GF-D8 (cell line): Measurements from ENCODE around the gene ADD2.
"Not testable (repeated sequence)": the region's sequence is repeated elsewhere in the genome, so short reads cannot be mapped to it uniquely, and the experiment has no call there.

Experiments used
- DNase-seq: peaks from one replicate; lab custom pipeline; 2025; lab: John Stamatoyannopoulos, UW

The ADD2 gene

DNA sequence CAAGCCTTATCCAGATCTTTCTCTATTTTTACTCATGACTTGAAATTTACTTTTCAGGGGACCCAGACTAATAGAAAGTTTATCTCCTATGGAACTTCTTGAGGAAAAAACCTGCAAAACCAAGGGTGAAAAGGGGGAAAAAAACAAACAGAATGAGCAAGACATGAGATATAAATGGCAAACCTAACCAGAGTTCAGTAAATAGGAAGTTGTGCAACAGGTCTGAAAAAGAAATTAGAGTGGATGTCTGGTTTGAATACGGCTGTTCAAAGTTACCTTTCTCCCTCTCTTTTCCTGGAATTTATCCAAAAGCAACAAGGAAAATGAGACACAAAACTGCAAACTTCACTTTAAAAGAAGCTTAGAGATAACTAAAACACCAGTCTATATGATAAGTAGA, 135.6 kb downstream of the ADD2 start:
- no peak for DNase-seq

DNA sequence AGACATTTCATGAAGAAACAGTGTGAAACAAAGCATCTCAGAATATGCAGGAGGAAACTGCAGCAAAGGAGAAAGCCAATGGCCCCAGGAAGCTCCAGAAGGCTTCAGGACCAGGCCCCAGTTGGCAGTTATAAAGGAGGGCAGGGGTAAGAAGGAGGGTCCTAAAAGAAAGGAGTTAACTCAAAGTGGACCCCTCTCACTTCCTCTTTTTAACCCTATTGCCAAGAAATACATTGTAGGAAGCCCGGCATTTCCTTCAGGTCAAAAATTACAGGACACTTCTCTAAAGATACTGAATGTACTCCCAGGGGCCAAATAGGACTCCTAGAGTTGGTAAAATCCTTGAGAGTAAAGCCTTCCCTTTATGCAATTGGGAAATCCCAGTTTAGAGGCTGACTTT, 137.2 kb downstream of the ADD2 start:
- no peak for DNase-seq

DNA sequence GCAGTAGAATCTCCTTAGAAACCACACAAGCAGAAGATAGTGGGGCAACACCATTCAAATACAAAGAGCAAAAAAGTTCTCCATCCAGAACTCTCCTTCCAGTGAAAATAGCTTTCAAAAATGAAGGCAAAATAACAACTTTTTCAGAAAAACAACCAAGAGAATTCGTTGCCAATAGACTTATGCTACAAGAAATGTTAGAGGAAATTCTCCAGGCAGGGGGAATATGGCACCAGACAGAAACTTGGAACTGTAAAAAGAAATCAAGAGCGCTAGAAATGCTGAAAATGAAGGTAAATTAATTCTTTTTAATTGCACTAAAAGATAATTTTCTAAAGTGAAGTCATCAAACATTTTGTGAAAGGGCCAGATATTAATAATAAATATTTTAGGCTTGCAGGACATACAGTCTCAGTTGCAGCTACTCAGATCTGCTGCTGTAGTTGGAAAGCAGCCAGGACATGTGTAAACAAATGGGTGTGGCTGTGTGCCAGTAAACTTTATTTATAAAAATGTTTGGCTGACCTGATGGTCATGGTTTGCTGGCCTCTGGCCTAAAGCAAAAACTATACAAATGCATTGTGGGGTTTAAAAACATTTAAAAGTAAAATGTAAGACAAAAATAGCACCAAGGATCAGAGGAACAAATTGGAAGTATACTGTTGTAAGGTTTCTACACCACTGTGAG, 140.6 kb downstream of the ADD2 start:
- DNase-seq = no peak

DNA sequence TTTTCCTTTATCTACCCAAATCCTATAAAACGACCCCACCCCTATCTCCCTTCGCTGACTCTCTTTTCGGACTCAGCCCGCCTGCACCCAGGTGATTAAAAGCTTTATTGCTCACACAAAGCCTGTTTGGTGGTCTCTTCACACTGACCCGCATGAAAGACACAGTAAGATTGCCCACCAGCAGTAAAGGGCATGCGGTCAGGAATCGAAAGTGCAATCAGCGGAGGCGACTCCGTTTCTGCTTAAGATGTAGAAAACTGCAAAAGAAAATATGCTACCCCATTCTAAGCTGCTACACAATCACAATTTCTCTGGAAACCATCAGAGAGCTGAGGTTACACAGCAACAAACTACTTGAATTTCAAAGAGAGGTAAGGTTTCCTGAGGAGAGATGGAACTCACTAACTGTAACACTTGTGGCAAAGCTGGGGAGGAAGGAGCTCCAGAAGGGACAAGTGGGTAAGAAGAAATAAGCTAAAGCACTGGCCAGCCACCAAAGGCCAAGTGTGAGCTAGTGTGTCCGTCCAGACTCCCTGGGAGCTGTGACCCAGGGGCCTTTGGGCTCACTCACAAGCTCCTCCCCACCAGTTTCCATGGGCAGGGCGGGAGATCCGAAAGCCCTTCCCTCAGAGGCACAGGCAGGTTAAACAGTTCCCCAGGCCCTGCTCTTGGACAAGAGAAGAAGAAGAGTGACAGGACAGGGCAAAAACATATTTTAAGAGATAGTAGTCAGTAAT, 141.6 kb downstream of the ADD2 start:
- DNase-seq = no peak

DNA sequence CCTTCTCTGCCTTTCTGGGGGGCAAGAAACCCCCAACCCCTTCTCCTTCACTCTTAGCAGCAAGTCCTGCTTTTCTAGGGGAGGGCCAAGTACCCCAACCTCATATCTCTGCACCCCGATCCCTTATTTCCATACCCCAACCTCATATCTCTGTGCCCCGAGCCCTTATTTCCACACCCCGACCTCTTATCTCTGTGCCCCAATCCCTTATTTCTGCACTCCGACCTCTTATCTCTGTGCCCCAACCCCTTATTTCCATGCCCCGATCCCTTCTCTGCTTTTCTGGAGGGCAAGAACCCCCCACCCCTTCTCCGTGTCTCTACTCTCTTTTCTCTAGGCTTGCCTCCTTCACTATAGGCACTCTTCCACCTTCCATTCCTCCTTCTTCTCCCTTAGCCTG, 146.5 kb downstream of the ADD2 start:
- DNase-seq = not testable (repeated sequence)

DNA sequence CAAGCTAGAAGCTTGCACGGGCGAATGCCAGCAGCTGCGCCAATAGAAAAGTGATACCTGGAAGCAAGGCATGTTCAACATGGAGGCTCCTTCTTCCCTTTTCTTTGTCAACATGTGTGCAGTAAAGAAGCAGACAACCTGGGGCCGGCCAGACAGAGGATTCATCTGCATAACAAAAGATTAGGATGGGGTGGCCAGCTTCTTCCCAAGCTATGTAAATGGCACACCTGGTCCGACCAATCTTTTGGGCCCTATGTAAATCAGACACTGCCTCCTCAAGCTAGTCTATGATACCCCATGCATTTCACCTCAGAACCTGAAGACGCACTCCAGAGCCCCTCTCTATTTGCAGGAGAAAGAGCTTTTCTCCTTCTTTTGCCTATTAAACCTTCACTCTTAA, 148.0 kb downstream of the ADD2 start:
- no peak for DNase-seq

DNA sequence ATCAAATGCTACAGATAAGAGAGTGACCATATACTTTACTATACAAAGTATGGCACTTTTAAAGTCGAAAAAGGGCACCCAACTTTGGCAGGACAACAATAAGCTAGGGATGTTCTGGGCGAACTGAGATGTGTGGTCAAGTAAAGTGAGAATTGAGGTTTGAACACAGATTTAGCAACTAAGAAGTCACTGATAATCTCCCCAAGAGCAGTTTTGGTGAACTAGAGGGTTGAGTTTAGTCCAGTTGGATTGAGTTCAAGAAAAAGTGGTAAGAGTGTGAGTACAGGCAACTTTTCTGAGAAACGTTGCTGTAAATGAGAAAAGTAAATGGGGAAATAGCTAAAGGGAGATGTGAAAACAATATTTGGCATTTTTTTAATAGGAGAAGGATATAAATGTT, 148.8 kb downstream of the ADD2 start:
- no peak for DNase-seq

DNA sequence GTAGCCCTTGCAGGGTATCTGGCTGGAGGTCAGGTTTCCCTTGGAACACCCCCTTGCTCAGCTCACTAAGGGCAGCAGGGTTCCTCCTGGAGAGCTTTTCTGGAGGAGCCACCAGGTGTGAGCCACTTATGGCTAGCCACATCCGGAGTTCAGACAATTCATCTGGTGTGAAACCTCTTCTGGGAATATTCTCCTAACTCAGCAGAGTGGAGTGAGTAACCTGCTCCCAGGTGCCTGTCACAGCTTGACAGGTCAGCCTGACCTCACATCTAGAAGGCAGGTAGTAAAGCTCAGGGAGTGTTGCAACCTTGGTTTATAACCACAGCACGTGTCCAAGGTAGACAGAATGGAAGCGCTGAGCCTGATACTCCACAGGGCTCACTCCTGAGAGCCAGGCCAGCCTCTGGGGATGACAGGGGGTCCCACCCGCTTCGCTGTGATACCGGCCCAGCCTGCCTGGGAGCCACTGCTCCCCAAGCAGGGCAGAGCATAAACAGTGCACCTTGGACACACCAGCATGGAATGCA, 151.8 kb downstream of the ADD2 start:
- no peak for DNase-seq

DNA sequence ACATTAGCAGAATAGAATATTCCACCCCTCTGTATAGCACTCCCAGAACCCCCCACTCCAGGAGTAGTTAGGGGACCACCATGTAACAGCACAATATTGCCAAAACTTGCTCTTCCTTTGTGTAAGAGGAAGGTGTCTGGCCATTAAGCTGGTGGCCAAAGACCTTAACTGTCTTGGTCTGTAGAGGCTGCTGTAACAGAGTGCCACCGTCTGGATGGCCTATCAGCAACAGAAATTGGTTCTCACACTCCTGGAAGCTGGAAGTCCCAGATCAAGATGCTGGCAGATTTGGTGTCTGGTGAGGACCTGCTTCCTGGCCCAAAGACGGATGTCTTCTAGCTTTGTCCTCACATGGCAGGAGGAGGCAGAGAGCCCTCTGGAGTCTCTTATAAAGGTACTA, 152.8 kb downstream of the ADD2 start:
- DNase-seq = no peak

DNA sequence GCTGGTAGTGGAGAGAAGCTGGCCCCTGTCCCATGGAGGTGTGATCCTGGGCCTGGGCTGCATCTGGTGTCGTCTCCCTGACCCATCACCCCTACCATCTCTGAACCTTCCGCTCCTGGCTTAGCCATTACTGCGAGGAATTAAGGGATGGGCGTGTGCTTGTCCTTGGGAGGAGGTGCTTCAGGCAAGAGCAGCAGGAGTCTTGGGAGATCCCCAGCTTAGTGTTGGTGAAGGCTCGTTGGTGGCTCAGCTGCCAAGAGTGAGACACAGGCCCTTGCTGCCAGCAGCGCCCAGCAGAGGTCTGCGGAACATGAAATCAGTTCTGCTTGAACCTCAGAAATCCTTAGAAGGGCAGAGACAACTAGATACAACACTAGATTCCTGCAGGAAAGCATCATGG, 154.5 kb downstream of the ADD2 start:
- DNase-seq = no peak

DNA sequence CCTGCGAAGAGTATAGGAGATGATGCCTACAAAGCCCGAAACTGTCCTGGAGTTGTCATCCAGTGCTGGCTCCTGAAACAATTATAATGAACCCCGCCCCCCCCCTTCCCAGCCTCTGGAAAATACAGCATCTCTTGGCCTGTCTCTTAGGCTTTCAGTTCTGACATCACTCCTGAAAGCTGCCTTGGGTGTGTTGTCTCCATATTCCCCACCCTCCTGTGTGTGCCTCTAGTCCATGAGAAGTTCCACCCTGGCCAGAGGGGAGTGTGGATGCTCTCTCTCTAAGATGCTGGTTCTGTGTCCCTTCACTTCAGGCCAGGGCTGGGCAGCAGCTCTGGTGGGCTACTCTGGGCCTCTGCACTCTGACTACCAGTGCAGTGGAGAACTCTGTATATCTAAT, 155.4 kb downstream of the ADD2 start:
- no peak for DNase-seq

DNA sequence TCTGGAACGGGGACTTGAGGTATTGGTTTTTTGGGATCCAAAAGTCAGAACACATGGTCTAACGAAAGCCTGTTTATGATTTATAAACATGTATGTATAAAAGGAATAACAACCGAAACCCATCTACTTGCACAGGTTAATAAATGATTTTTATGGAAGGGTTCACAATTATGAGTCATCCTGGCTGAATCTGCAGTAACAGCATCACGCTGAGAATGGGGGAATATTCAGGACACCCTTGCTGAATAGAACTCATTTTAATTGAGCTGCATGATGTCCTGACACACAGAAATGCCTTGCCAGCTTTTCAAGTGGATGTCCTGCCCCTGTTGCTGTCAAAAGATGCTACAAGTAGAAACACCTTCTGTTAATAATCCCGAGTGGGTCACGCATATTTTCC, 159.6 kb downstream of the ADD2 start:
- DNase-seq = no peak

DNA sequence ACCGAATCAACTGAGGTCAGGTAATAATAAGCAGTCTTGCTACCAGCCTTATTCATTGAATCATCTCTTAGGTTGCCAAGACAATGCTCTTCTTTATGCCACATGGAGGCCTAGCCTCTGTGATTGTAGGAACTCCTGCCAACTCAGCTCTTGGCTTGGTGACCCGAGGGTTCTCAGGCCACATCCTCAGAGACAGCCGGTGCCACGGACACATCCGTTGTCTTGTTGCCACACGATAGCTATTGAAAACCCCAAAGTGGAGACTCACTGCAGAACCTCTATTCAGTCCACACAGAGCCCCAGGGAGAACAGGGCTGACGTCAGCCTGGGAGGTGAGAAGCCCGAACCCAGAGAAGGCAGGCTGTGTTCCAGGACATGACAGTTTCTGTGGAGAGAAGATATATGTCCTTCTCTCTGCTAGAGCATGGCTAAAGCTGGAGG, 160.9 kb downstream of the ADD2 start:
- no peak for DNase-seq
